Daoy (cell line): ENCODE data around the gene C1QTNF3. TPM values are rescaled to one million over a fixed set of nuclear protein-coding genes. Genes with fewer than 3 reads are reported as not detected.
A peak's percentile ranks its signal among the peaks of the same experiment; 100 is the strongest.
"Not testable (repeated sequence)": the region's sequence is repeated elsewhere in the genome, so short reads cannot be mapped to it uniquely, and the experiment has no call there.

Source experiments
- DNase-seq: peaks from one replicate; pipeline ENCODE4 v3.0.0-alpha.2; 2015; ENCODE audit warnings: low read depth
- total RNA-seq: library from RNA; depleted of rRNA; stranded (reverse); fragments of >200 nt; shearing (Covaris generic); gene quantifications from 2 replicates; pipeline ENCODE4 v1.2.3, GENCODE V29; 2014; rRNA removed

The C1QTNF3 gene
- total RNA-seq: 0.11 and 0.89 TPM in 2 replicates

- no peak for DNase-seq
These were observed at the start of gene C1QTNF3 for GRCh38 chr5:34043099-34043876. C1QTNF3 (minus strand) TSS chr5:34043213; CDS start chr5:34043125, 88 bp downstream.

GRCh38 chr5:34091039-34091438 is 48.0 kb upstream of the C1QTNF3 start:
- not testable (repeated sequence) for DNase-seq

- DNase-seq: not testable (repeated sequence)
These were observed 46.8 kb upstream of the C1QTNF3 start for GRCh38 chr5:34089802-34090201.

- DNase-seq: not testable (repeated sequence)
These were observed 44.7 kb upstream of the C1QTNF3 start for GRCh38 chr5:34087728-34088127.

GRCh38 chr5:34083898-34084297 is 40.9 kb upstream of the C1QTNF3 start:
- DNase-seq: not testable (repeated sequence)

GRCh38 chr5:34079505-34079904 is 36.5 kb upstream of the C1QTNF3 start:
- DNase-seq: not testable (repeated sequence)

GRCh38 chr5:34077636-34078035 is 34.6 kb upstream of the C1QTNF3 start:
- not testable (repeated sequence) for DNase-seq

- not testable (repeated sequence) for DNase-seq
These were observed 33.8 kb upstream of the C1QTNF3 start for GRCh38 chr5:34076719-34077364.

GRCh38 chr5:34074472-34074871 is 31.5 kb upstream of the C1QTNF3 start:
- not testable (repeated sequence) for DNase-seq

GRCh38 chr5:34074071-34074470 is 31.1 kb upstream of the C1QTNF3 start:
- not testable (repeated sequence) for DNase-seq

GRCh38 chr5:34070626-34071025 is 27.6 kb upstream of the C1QTNF3 start:
- DNase-seq: not testable (repeated sequence)

GRCh38 chr5:34064656-34065055 is 21.6 kb upstream of the C1QTNF3 start:
- no peak for DNase-seq

GRCh38 chr5:34062419-34062818 is 19.4 kb upstream of the C1QTNF3 start:
- no peak for DNase-seq

- DNase-seq: no peak
These were observed 19.0 kb upstream of the C1QTNF3 start for GRCh38 chr5:34061993-34062392.

- no peak for DNase-seq
These were observed 17.0 kb upstream of the C1QTNF3 start for GRCh38 chr5:34059977-34060376.

- no peak for DNase-seq
These were observed 15.5 kb upstream of the C1QTNF3 start for GRCh38 chr5:34058532-34058931.

- DNase-seq: no peak
These were observed 14.6 kb upstream of the C1QTNF3 start for GRCh38 chr5:34057569-34057968.

- DNase-seq: no peak
These were observed 14.1 kb upstream of the C1QTNF3 start for GRCh38 chr5:34057118-34057517.

- DNase-seq: no peak
These were observed 12.7 kb upstream of the C1QTNF3 start for GRCh38 chr5:34055667-34056066.

GRCh38 chr5:34054400-34054729 is 11.4 kb upstream of the C1QTNF3 start:
- DNase-seq: no peak

- DNase-seq: no peak
These were observed 10.8 kb upstream of the C1QTNF3 start for GRCh38 chr5:34053571-34054399.

GRCh38 chr5:34053133-34053532 is 10.1 kb upstream of the C1QTNF3 start:
- peak; percentile 38 for DNase-seq
